Nephron (organoid): ENCODE results near the gene FBXO31.
A peak's percentile ranks its signal among the peaks of the same experiment; 100 is the strongest.

Experiments
- H3K27ac Mint-ChIP-seq, 3 experiments: 2 replicates each; pipeline ENCODE4 v1.8.0; 2020; ENCODE audit warnings: mixed read lengths in 3 of 3, mild to moderate bottlenecking in 2 of 3, moderate library complexity in 1 of 3
- H3K27me3 Mint-ChIP-seq: 2 replicates; pipeline ENCODE4 v1.8.0; 2021; ENCODE audit warnings: low read depth, mild to moderate bottlenecking, moderate library complexity, mixed read lengths
- H3K36me3 Mint-ChIP-seq: 2 replicates; pipeline ENCODE4 v1.8.0; 2020; ENCODE audit warnings: low read depth, mixed read lengths
- H3K4me1 Mint-ChIP-seq: 2 replicates; pipeline ENCODE4 v1.8.0; 2020; ENCODE audit warnings: mixed read lengths
- H3K4me3 Mint-ChIP-seq, 3 experiments: 2 replicates each; pipeline ENCODE4 v1.8.0; 2020; ENCODE audit warnings: mild to moderate bottlenecking in 3 of 3, mixed read lengths in 3 of 3, moderate library complexity in 2 of 3
- H3K9me3 Mint-ChIP-seq: 2 replicates; pipeline ENCODE4 v1.8.0; 2020; ENCODE audit warnings: mixed read lengths
- TF ChIP-seq, protein P1 (sequence below), 3 experiments: fragments of 200-600 bp; sonication (generic); IDR thresholded peaks; one replicate each; pipeline ENCODE4 v1.5.0; 2021; ENCODE audit warnings: antibody characterized with exemption in 3 of 3; ENCODE audit not compliant: unreplicated experiment in 3 of 3

FBXO31 gene

GRCh38 chr16:87395181-87395842, 11.7 kb upstream of the FBXO31 start:
- Mint-ChIP-seq H3K36me3 (peaks cover 23% of the 10 kb centered on the region), H3K27ac (no peak overlapping the region), H3K9me3 (no peaks in the 10 kb centered on the region), H3K4me3 (peak overlapping the region; percentile 33 to 69 (median 62)), H3K4me1 (peaks cover 25% of the 10 kb centered on the region), H3K27me3 (no peaks in the 10 kb centered on the region)
- TF ChIP-seq, protein P1, sequence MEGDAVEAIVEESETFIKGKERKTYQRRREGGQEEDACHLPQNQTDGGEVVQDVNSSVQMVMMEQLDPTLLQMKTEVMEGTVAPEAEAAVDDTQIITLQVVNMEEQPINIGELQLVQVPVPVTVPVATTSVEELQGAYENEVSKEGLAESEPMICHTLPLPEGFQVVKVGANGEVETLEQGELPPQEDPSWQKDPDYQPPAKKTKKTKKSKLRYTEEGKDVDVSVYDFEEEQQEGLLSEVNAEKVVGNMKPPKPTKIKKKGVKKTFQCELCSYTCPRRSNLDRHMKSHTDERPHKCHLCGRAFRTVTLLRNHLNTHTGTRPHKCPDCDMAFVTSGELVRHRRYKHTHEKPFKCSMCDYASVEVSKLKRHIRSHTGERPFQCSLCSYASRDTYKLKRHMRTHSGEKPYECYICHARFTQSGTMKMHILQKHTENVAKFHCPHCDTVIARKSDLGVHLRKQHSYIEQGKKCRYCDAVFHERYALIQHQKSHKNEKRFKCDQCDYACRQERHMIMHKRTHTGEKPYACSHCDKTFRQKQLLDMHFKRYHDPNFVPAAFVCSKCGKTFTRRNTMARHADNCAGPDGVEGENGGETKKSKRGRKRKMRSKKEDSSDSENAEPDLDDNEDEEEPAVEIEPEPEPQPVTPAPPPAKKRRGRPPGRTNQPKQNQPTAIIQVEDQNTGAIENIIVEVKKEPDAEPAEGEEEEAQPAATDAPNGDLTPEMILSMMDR (IDR thresholded peaks at IDR 0.05; ENCODE audit: unreplicated experiment in 3 of 3), result no peak

DNA sequence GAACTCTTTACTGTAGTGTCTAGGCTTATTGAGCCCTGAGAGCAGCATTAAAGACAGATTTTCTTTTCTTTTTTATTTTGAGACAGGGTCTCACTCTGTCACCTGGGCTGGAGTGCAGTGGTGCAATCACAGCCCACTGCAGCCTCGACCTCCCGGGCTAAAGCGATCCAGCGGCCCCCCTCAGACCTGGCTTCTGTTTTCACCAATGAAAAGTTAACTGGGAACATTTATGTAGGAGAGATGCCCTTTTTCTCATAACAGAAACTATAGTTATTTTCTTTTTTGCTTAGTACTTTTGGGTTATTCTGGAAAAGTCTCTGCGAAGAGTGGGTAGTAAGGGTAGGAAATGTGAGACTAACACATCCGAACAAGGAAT, 10.1 kb upstream of the FBXO31 start:
- H3K27ac Mint-ChIP-seq, result peak overlapping the region; percentile 79 to 97 (median 96)
- peaks cover 8% of the 10 kb centered on the region for H3K36me3 Mint-ChIP-seq
- peaks cover 30% of the 10 kb centered on the region for H3K4me1 Mint-ChIP-seq
- no peaks in the 10 kb centered on the region for H3K9me3 Mint-ChIP-seq
- H3K27me3 Mint-ChIP-seq, result no peaks in the 10 kb centered on the region
- peak overlapping the region; percentile 96 to 99 (median 96) for H3K4me3 Mint-ChIP-seq
- TF ChIP-seq, protein P1 (IDR thresholded peaks at IDR 0.05; ENCODE audit: unreplicated experiment in 3 of 3), result no peak

DNA sequence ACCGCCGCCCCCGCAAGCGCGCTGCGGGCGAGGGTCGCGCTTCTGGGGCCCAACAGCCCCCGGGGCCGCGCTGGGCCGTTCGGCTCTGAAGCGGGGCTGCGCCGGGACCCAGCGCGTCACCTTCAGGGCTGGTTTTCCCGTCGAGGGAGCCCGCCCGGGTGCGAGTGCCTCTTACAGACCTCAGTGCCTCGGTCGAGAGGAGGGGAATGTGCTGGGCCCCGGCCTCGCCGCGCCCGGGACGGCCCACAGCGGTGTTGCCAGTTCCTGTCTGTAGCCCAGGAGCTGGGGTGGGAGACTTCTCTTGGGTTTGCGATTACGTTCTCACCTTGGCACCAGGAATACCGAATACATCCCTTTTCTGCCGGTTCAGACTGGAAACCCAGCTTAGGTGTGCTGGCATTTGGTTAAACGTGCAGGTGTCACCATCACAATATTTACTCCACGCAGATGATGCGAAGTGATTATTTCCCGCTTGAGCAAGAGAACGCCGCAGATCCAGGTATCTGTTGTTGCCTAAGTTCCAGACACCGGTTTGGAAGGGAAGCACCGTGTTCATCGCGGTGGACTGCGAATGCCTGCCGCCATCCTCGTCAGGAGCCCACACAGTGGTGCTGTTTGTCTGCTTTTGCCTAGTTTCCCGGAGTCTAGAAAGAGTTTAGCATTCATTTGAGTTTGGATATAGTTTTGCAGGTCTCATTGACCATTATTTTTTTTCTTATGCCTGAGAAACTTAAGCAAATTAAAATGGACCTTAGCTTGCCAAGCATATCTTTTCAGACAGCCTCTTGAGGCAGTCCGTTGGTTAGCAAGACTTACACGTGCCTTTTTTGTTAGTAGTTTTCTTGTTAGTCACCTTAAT, 9.5 kb upstream of the FBXO31 start:
- TF ChIP-seq, protein P1 (IDR thresholded peaks at IDR 0.05; ENCODE audit: unreplicated experiment in 3 of 3), result peak in 1 of 3 experiments; percentile 54
- H3K9me3 Mint-ChIP-seq, result no peaks in the 10 kb centered on the region
- H3K36me3 Mint-ChIP-seq, result peaks cover 4% of the 10 kb centered on the region
- H3K27ac Mint-ChIP-seq, result peak overlapping the region; percentile 79 to 97 (median 96)
- H3K4me3 Mint-ChIP-seq, result peak overlapping the region; percentile 96 to 99 (median 96)
- H3K4me1 Mint-ChIP-seq, result peaks cover 36% of the 10 kb centered on the region
- no peaks in the 10 kb centered on the region for H3K27me3 Mint-ChIP-seq

- H3K9me3 Mint-ChIP-seq, result no peaks in the 10 kb centered on the region
- peaks cover 44% of the 10 kb centered on the region for H3K4me1 Mint-ChIP-seq
- H3K27me3 Mint-ChIP-seq, result no peaks in the 10 kb centered on the region
- peaks cover 4% of the 10 kb centered on the region for H3K36me3 Mint-ChIP-seq
- H3K27ac Mint-ChIP-seq, result peak within 1 kb of the TSS; percentile 87 to 97 (median 96)
- TF ChIP-seq, protein P1 (IDR thresholded peaks at IDR 0.05; ENCODE audit: unreplicated experiment in 3 of 3), result no peak
- peak within 1 kb of the TSS; percentile 96 to 99 (median 96) for H3K4me3 Mint-ChIP-seq
Measured at GRCh38 chr16:87391950-87392820, 8.6 kb upstream of the FBXO31 start, which contains the start of gene MAP1LC3B. TSS of gene MAP1LC3B (plus strand) at chr16:87392336. CDS start at chr16:87392428, 92 bp downstream.

DNA sequence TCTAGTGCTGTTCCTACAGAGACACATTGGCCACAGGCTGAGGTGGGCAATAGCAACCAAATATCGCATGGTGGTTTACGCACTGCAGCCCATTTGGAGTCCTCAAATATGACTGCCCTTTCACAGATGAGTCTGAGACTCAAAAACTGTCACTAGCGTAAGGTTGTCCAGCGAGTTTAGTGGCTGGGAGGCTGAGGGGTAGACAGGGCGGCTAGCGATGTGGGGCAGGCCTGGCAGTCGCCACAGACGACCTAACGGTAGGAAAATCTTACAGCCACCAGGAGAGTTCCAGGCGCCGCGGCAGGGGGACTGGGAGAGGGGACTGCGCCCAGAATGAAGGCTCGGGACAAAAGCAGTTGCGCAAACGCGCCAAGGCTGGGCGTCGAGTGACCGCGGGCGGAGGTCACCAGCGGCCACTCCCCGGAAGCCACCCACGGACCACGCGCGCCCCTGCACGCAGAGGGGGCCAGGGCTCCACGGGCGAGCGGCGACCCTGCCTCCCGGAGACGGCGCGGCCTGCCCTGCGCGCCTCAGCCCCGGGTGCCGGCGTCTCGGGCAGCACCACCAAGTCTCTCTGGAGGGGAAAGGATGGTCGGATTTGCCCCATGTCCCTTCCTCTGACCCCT, 7.9 kb upstream of the FBXO31 start:
- Mint-ChIP-seq H3K27ac (peak overlapping the region; percentile 87 to 95 (median 93)), H3K4me1 (peaks cover 51% of the 10 kb centered on the region), H3K4me3 (peak overlapping the region; percentile 88 to 91 (median 91)), H3K9me3 (no peaks in the 10 kb centered on the region), H3K27me3 (no peaks in the 10 kb centered on the region), H3K36me3 (peaks cover 1% of the 10 kb centered on the region)
- TF ChIP-seq, protein P1 (IDR thresholded peaks at IDR 0.05; ENCODE audit: unreplicated experiment in 3 of 3), result no peak
